ENCODE measurements around the gene SLC44A5. TPM values are rescaled to one million over a fixed set of nuclear protein-coding genes. Genes with fewer than 3 reads are reported as not detected.

Gene SLC44A5
- polyA plus RNA-seq, 2 of the 4 experiments (the other 2 are of a cell fraction), result 0.10 to 1.5 TPM

GRCh38 chr1:75438355-75438754 lies 172.6 kb downstream of the SLC44A5 start:
- ATAC-seq (no peak), DNase-seq (ENCODE audit: low read depth in 1 of 2, low spot score in 1 of 2) (no peak), FAIRE-seq (no peak)
- ChIA-PET CTCF (no interaction called here), POLR2A (no interaction called here)
- H3K4me3 ChIP-seq, result no peak overlapping the region
- TF ChIP-seq SMC3 (IDR thresholded peaks at IDR 0.05) (no peak), MAFK (IDR thresholded peaks at IDR 0.05; ENCODE audit: partially characterized antibody) (peak; percentile 50)
- no peaks in the 10 kb centered on the region for H3K4me1 ChIP-seq
- H3K4me2 ChIP-seq, result no peak overlapping the region
- H3K27ac ChIP-seq, result no peak overlapping the region
- no peaks in the 10 kb centered on the region for H3K9me3 ChIP-seq

GRCh38 chr1:75431843-75432242 lies 179.1 kb downstream of the SLC44A5 start:
- CTCF ChIA-PET, result no interaction called here
- Histone ChIP-seq H3K4me1 (no peaks in the 10 kb centered on the region), H3K4me2 (no peak overlapping the region), H3K9me3 (no peaks in the 10 kb centered on the region), H3K4me3 (no peak overlapping the region), H3K27ac (no peak overlapping the region)
- TF ChIP-seq EHMT2 (IDR thresholded peaks at IDR 0.05; ENCODE audit: low read depth), result no peak
- TF ChIP-seq SREBF2 (IDR thresholded peaks at IDR 0.05), result no peak
- TF ChIP-seq CHD4 (IDR thresholded peaks at IDR 0.05; ENCODE audit: borderline replicate concordance), result no peak
- TF ChIP-seq FOSL2 (IDR thresholded peaks at IDR 0.05), result no peak
- TF ChIP-seq FOSL2 (CRISPR knock-in tag; IDR thresholded peaks at IDR 0.05), result no peak
- no peak for TF ChIP-seq TP53 (CRISPR knock-in tag; IDR thresholded peaks at IDR 0.05)
- TF ChIP-seq MAFK (IDR thresholded peaks at IDR 0.05; ENCODE audit: partially characterized antibody), result no peak
- no peak for TF ChIP-seq NFE2L2 (conservative IDR thresholded peaks at IDR 0.05; ENCODE audit: low read length)
- TF ChIP-seq KDM1A (IDR thresholded peaks at IDR 0.05; ENCODE audit: low read depth), result no peak
- no peak for TF ChIP-seq BHLHE40 (IDR thresholded peaks at IDR 0.05; ENCODE audit: low read depth, low read length)
- TF ChIP-seq EP300 (IDR thresholded peaks at IDR 0.05), result no peak
- no peak for TF ChIP-seq GATA3 (IDR thresholded peaks at IDR 0.05; ENCODE audit: borderline replicate concordance)
- DNase-seq (ENCODE audit: low read depth in 1 of 2, low spot score in 1 of 2) (no peak), FAIRE-seq (no peak), ATAC-seq (no peak)
- POLR2A ChIA-PET, result no interaction called here
- 2% methylated on average over 2 of the region's 2 CpGs for WGBS (ENCODE audit: missing lambda C conversion rate)

- ATAC-seq, result no peak
- H3K4me2 ChIP-seq, result no peak overlapping the region
- no peak overlapping the region for H3K4me3 ChIP-seq
- POLR2A ChIA-PET, result no interaction called here
- CTCF ChIA-PET, result no interaction called here
- no peak for TF ChIP-seq ATOH8 (CRISPR knock-in tag; IDR thresholded peaks at IDR 0.05; ENCODE audit: low read depth)
- no peak for TF ChIP-seq HES2 (IDR thresholded peaks at IDR 0.05)
- no peak overlapping the region for H3K27ac ChIP-seq
- no peak for FAIRE-seq
- no peaks in the 10 kb centered on the region for H3K4me1 ChIP-seq
- no peaks in the 10 kb centered on the region for H3K9me3 ChIP-seq
- DNase-seq (ENCODE audit: low read depth in 1 of 2, low spot score in 1 of 2), result no peak
Observed at GRCh38 chr1:75430526-75430925, 180.4 kb downstream of the SLC44A5 start.

GRCh38 chr1:75426688-75427087 lies 184.2 kb downstream of the SLC44A5 start:
- FAIRE-seq (no peak), DNase-seq (ENCODE audit: low read depth in 1 of 2, low spot score in 1 of 2) (no peak), ATAC-seq (no peak)
- ChIA-PET CTCF (no interaction called here), POLR2A (no interaction called here)
- TF ChIP-seq MAZ (IDR thresholded peaks at IDR 0.05; ENCODE audit: borderline replicate concordance, low read depth, low read length), result no peak
- no peak for TF ChIP-seq CTCF (IDR thresholded peaks at IDR 0.05)
- TF ChIP-seq NFE2L2 (conservative IDR thresholded peaks at IDR 0.05; ENCODE audit: low read length), result no peak
- no peak for TF ChIP-seq TP53 (CRISPR knock-in tag; IDR thresholded peaks at IDR 0.05)
- TF ChIP-seq MAX (IDR thresholded peaks at IDR 0.05), result no peak
- no peak for TF ChIP-seq REST (IDR thresholded peaks at IDR 0.05)
- no peak for TF ChIP-seq HEYL (CRISPR knock-in tag; IDR thresholded peaks at IDR 0.05)
- no peak for TF ChIP-seq KDM5A (IDR thresholded peaks at IDR 0.05)
- no peak for TF ChIP-seq RAD21 (conservative IDR thresholded peaks at IDR 0.05 in 1 of 2, IDR thresholded peaks at IDR 0.05 in 1 of 2)
- TF ChIP-seq EHF (CRISPR knock-in tag; IDR thresholded peaks at IDR 0.05), result no peak
- no peak for TF ChIP-seq ESRRA (IDR thresholded peaks at IDR 0.05; ENCODE audit: borderline replicate concordance, low read length)
- no peak for TF ChIP-seq FOSB (CRISPR knock-in tag; IDR thresholded peaks at IDR 0.05)
- no peak for TF ChIP-seq EHMT2 (IDR thresholded peaks at IDR 0.05; ENCODE audit: low read depth)
- no peak for TF ChIP-seq ATOH8 (CRISPR knock-in tag; IDR thresholded peaks at IDR 0.05; ENCODE audit: low read depth)
- H3K4me1 ChIP-seq, result no peaks in the 10 kb centered on the region
- 57% methylated on average over 10 of the region's 10 CpGs for WGBS (ENCODE audit: missing lambda C conversion rate)
- no peak overlapping the region for H3K27ac ChIP-seq
- no peak overlapping the region for H3K4me3 ChIP-seq
- H3K4me2 ChIP-seq, result no peak overlapping the region
- no peaks in the 10 kb centered on the region for H3K9me3 ChIP-seq
